ENCODE measurements around the gene TRIM28.

DNA sequence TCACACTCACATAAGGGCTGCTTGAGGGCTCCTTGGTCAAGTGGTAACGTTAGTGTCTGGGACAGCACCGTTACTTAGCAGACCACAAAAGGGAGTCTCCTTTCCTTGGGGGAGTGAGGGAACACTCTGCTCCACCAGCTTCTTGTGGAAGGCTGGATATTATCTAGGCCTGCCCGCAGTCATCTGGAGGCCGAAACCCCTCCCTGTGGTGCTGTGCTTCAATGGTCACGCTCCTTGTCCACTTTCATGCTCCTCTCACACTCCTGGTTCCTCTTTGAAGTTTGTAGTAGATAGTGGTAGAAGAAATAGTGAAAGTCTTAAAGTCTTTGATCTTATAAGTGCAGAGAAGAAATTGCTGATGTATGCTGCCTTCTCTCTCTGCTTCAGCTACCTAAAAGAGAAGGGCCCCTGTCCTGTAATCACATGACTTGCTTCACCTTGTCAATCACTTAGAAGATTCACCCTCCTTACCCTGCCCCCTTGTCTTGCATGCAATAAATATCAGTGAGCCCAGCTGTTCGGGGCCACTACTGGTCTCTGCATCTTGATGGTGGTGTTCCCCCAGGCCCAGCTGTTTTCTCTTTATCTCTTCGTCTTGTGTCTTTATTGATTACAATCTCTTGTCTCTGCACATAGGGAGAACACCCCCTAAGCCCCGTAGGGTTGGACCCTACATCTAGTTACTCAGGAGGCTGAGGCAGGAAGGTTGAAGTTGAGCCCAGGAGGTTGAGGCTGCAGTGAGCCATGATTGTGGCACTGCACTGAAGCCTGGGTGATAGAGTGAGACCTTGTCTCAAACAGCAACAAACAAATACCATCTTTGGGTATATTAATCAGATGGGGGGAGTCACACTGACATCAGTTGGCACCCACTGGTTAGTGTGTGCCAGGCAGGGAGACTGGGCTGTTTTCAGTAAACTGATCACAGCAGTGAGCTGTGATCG, 40.9 kb downstream of the TRIM28 start:
- no peak for TF ChIP-seq EZH2 (IDR thresholded peaks at IDR 0.05; ENCODE audit: borderline replicate concordance, low read length)
- TF ChIP-seq, protein P1, sequence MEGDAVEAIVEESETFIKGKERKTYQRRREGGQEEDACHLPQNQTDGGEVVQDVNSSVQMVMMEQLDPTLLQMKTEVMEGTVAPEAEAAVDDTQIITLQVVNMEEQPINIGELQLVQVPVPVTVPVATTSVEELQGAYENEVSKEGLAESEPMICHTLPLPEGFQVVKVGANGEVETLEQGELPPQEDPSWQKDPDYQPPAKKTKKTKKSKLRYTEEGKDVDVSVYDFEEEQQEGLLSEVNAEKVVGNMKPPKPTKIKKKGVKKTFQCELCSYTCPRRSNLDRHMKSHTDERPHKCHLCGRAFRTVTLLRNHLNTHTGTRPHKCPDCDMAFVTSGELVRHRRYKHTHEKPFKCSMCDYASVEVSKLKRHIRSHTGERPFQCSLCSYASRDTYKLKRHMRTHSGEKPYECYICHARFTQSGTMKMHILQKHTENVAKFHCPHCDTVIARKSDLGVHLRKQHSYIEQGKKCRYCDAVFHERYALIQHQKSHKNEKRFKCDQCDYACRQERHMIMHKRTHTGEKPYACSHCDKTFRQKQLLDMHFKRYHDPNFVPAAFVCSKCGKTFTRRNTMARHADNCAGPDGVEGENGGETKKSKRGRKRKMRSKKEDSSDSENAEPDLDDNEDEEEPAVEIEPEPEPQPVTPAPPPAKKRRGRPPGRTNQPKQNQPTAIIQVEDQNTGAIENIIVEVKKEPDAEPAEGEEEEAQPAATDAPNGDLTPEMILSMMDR (conservative IDR thresholded peaks at IDR 0.05 in 1 of 2, IDR thresholded peaks at IDR 0.05 in 1 of 2; ENCODE audit: extremely low read depth in 1 of 2, insufficient read depth in 1 of 2, low read depth in 1 of 2, low read length in 2 of 2): no peak

Data from mammary epithelial cell (primary cell).